IMR-90 (cell line): ENCODE results near the gene BEGAIN. TPM values are rescaled to one million over a fixed set of nuclear protein-coding genes. Genes with fewer than 3 reads are reported as not detected.

Experiments used
- ATAC-seq: fragments of 200-7000 bp; cut with Tn5 transposase; 2 replicates; pipeline ENCODE4 v1.9.1; 2020; ENCODE audit warnings: low read depth, mild to moderate bottlenecking, moderate library complexity
- BruUV-seq: library from RNA; stranded (reverse); fragments of 400-500 nt; replicated peaks from 2 replicates; lab custom pipeline; 2021; lab: Mats Ljungman, UMichigan
- CTCF ChIA-PET: fragments of 300-600 bp; formaldehyde crosslinking; extraction: SDS; loops from one replicate; lab custom pipeline; 2021; ENCODE audit warnings: antibody characterized with exemption; lab: Yijun Ruan, JAX
- POLR2A ChIA-PET: fragments of 300-600 bp; sonication (Branson Sonifier 250); formaldehyde crosslinking; loops from one replicate; lab custom pipeline; 2022; ENCODE audit warnings: antibody characterized with exemption; ENCODE audit not compliant: unreplicated experiment; lab: Charles Lee
- DNase-seq: peaks from one replicate; pipeline ENCODE4 v3.0.0; 2013
- H2AFZ ChIP-seq: replicated peaks from 2 replicates; pipeline ENCODE3; 2013; ENCODE audit warnings: low read length, mild to moderate bottlenecking; ENCODE audit not compliant: poor library complexity
- H2AK5ac ChIP-seq: 2 replicates; pipeline ENCODE4 v1.6.1; 2013; ENCODE audit warnings: low read depth, low read length, inconsistent platforms
- H2AK9ac ChIP-seq: replicated peaks from 2 replicates; pipeline ENCODE3; 2013; ENCODE audit warnings: mild to moderate bottlenecking, low read depth, low read length, moderate library complexity; ENCODE audit not compliant: poor library complexity
- H2BK120ac ChIP-seq: 2 replicates; pipeline ENCODE4 v1.6.1; 2013; ENCODE audit warnings: low read depth, low read length, inconsistent platforms
- H2BK15ac ChIP-seq: 3 replicates; pipeline ENCODE4 v1.6.1; 2013; ENCODE audit warnings: low read depth, low read length, inconsistent platforms
- H2BK20ac ChIP-seq: 2 replicates; pipeline ENCODE4 v1.6.1; 2013; ENCODE audit warnings: low read depth, mild to moderate bottlenecking, inconsistent platforms, low read length, moderate library complexity
- H2BK5ac ChIP-seq: 2 replicates; pipeline ENCODE4 v1.6.1; 2013; ENCODE audit warnings: mild to moderate bottlenecking, low read depth, low read length, inconsistent platforms; ENCODE audit not compliant: poor library complexity, severe bottlenecking
- H3K14ac ChIP-seq: replicated peaks from 2 replicates; pipeline ENCODE4 v1.6.1; 2013; ENCODE audit warnings: low read depth, low read length, inconsistent platforms
- H3K18ac ChIP-seq: 2 replicates; pipeline ENCODE4 v1.6.1; 2013; ENCODE audit warnings: low read depth, low read length, control low read depth
- H3K23ac ChIP-seq: 2 replicates; pipeline ENCODE4 v1.6.1; 2013; ENCODE audit warnings: low read depth, low read length, inconsistent platforms
- H3K27ac ChIP-seq: 2 replicates; pipeline ENCODE4 v1.5.1; 2013; ENCODE audit warnings: mild to moderate bottlenecking, control low read depth, low read length; ENCODE audit not compliant: insufficient read depth
- H3K27me3 ChIP-seq: 2 replicates; pipeline ENCODE4 v1.6.1; 2013; ENCODE audit warnings: low read length; ENCODE audit not compliant: control insufficient read depth, insufficient read depth
- H3K36me3 ChIP-seq: 2 replicates; pipeline ENCODE4 v1.6.1; 2013; ENCODE audit warnings: low read length, mixed read lengths; ENCODE audit not compliant: control insufficient read depth, insufficient read depth
- H3K4ac ChIP-seq: 2 replicates; pipeline ENCODE4 v1.6.1; 2013; ENCODE audit warnings: low read depth, low read length, inconsistent platforms
- H3K4me1 ChIP-seq: 2 replicates; pipeline ENCODE4 v1.6.1; 2013; ENCODE audit warnings: low read length, mixed read lengths; ENCODE audit not compliant: control insufficient read depth, insufficient read depth
- H3K4me2 ChIP-seq: 2 replicates; pipeline ENCODE4 v1.6.1; 2013; ENCODE audit warnings: low read depth, mild to moderate bottlenecking, control low read depth, low read length, moderate library complexity
- H3K4me3 ChIP-seq: 2 replicates; pipeline ENCODE4 v1.5.1; 2013; ENCODE audit warnings: low read depth, mild to moderate bottlenecking, control low read depth, low read length, moderate library complexity; ENCODE audit not compliant: insufficient read depth
- H3K56ac ChIP-seq: 2 replicates; pipeline ENCODE4 v1.6.1; 2013; ENCODE audit warnings: low read length, inconsistent platforms; ENCODE audit not compliant: insufficient read depth; ENCODE audit errors: extremely low read depth
- H3K79me1 ChIP-seq, 2 experiments: 2 replicates each; pipeline ENCODE4 v1.6.1; 2013; ENCODE audit warnings: low read length in 2 of 2, inconsistent platforms in 1 of 2, low read depth in 1 of 2
- H3K9ac ChIP-seq: 2 replicates; pipeline ENCODE4 v1.6.1; 2013; ENCODE audit warnings: low read depth, low read length, control low read depth
- H3K9me1 ChIP-seq: 2 replicates; pipeline ENCODE4 v1.6.1; 2013; ENCODE audit warnings: low read length, inconsistent platforms; ENCODE audit not compliant: insufficient read depth
- H3K9me3 ChIP-seq: 2 replicates; pipeline ENCODE4 v1.6.1; 2013; ENCODE audit warnings: low read length; ENCODE audit not compliant: control insufficient read depth, insufficient read depth
- H4K20me1 ChIP-seq: 2 replicates; pipeline ENCODE4 v1.6.1; 2013; ENCODE audit warnings: low read length, inconsistent platforms; ENCODE audit not compliant: insufficient read depth
- H4K5ac ChIP-seq: 2 replicates; pipeline ENCODE4 v1.6.1; 2013; ENCODE audit warnings: mild to moderate bottlenecking, low read depth, low read length, control low read depth
- H4K8ac ChIP-seq, 2 experiments: 2 replicates each; pipeline ENCODE4 v1.6.1; 2013; ENCODE audit warnings: low read depth in 2 of 2, low read length in 2 of 2, control low read depth in 1 of 2, inconsistent platforms in 1 of 2
- H4K91ac ChIP-seq: 2 replicates; pipeline ENCODE4 v1.6.1; 2013; ENCODE audit warnings: low read depth, low read length, inconsistent platforms; ENCODE audit not compliant: insufficient read depth
- BHLHE40 ChIP-seq: fragments of 150-350 bp; IDR thresholded peaks from 2 replicates; pipeline ENCODE4 v1.6.1; 2016; ENCODE audit warnings: mild to moderate bottlenecking, low read depth, low read length
- CEBPB ChIP-seq: IDR thresholded peaks from 2 replicates; pipeline ENCODE4 v1.6.1; 2012; ENCODE audit warnings: low read depth, low read length, improper control_type of control experiment
- CHD1 ChIP-seq: IDR thresholded peaks from 2 replicates; pipeline ENCODE4 v1.6.1; 2012; ENCODE audit warnings: low read depth, low read length, improper control_type of control experiment
- CTCF ChIP-seq: conservative IDR thresholded peaks from 2 replicates; pipeline ENCODE4 v1.5.1; 2012; ENCODE audit warnings: mild to moderate bottlenecking, low read depth, low read length, improper control_type of control experiment
- ELK1 ChIP-seq: fragments of 150-350 bp; IDR thresholded peaks from 2 replicates; pipeline ENCODE4 v1.6.1; 2016; ENCODE audit warnings: low read depth, mild to moderate bottlenecking, low read length, moderate library complexity, borderline replicate concordance
- FOS ChIP-seq: fragments of 150-350 bp; IDR thresholded peaks from 2 replicates; pipeline ENCODE4 v1.6.1; 2016; ENCODE audit warnings: low read depth, low read length
- MAFK ChIP-seq: IDR thresholded peaks from 2 replicates; pipeline ENCODE4 v1.6.1; 2012; ENCODE audit warnings: low read depth, low read length, improper control_type of control experiment
- MAZ ChIP-seq: IDR thresholded peaks from 2 replicates; pipeline ENCODE4 v1.6.1; 2012; ENCODE audit warnings: low read depth, mild to moderate bottlenecking, low read length, improper control_type of control experiment, moderate library complexity, borderline replicate concordance
- NFE2L2 ChIP-seq: fragments of 150-350 bp; IDR thresholded peaks from 2 replicates; pipeline ENCODE4 v1.6.1; 2016; ENCODE audit warnings: low read depth, mild to moderate bottlenecking, low read length
- RAD21 ChIP-seq: IDR thresholded peaks from 2 replicates; pipeline ENCODE4 v1.6.1; 2012; ENCODE audit warnings: low read length, improper control_type of control experiment
- RCOR1 ChIP-seq: IDR thresholded peaks from 2 replicates; pipeline ENCODE4 v1.6.1; 2012; ENCODE audit warnings: mild to moderate bottlenecking, low read length, improper control_type of control experiment; ENCODE audit not compliant: insufficient replicate concordance
- RFX5 ChIP-seq: IDR thresholded peaks from 2 replicates; pipeline ENCODE4 v1.8.0; 2012; ENCODE audit warnings: low read depth, mild to moderate bottlenecking, low read length, moderate library complexity
- SMC3 ChIP-seq: fragments of 150-350 bp; IDR thresholded peaks from 2 replicates; pipeline ENCODE4 v1.6.1; 2016; ENCODE audit warnings: low read depth, mild to moderate bottlenecking, antibody characterized with exemption, low read length, moderate library complexity
- USF2 ChIP-seq: fragments of 150-350 bp; IDR thresholded peaks from 2 replicates; pipeline ENCODE4 v1.6.1; 2017; ENCODE audit warnings: mild to moderate bottlenecking, antibody characterized with exemption, low read length, low read depth
- WGBS, 2 experiments: methylation state at CpG; one replicate each; pipeline versions ENCODE4 v1.1.5 to v1.1.7; 2013; ENCODE audit warnings: missing lambda C conversion rate in 2 of 2; ENCODE audit not compliant: insufficient read length in 1 of 2; ENCODE audit errors: extremely low coverage in 2 of 2; 5-methylcytosine and 5-hydroxymethylcytosine counted together
- dilution Hi-C: fragments of 300-500 bp; cut with HindIII; formaldehyde crosslinking; loops from one replicate; pipeline ENCODE4 v1.14.3; 2018; ENCODE audit warnings: low sequenced_read_pairs; ENCODE audit not compliant: unreplicated experiment
- in situ Hi-C: fragments of 300-500 bp; cut with MboI; formaldehyde crosslinking; loops from 3 replicates; pipeline ENCODE4 v1.14.3; 2019; ENCODE audit warnings: low sequenced_read_pairs, inconsistent platforms, mixed read lengths
- intact Hi-C: fragments of 100-400 bp; cut with micrococcal nuclease; formaldehyde crosslinking; loops from 2 replicates; pipeline ENCODE4 v1.10.0; 2022
- polyA plus RNA-seq, 3 experiments: library from polyadenylated mRNA; depleted of rRNA; stranded (reverse); fragments of >200 nt; gene quantifications; 2 replicates each; pipeline ENCODE4 v1.2.3, GENCODE V29; 2012; ENCODE audit warnings: low replicate concordance in 1 of 3
- total RNA-seq: library from RNA; depleted of rRNA; stranded (reverse); fragments of >200 nt; gene quantifications from 2 replicates; pipeline ENCODE4 v1.2.3, GENCODE V29; 2012

BEGAIN gene
- total and polyA plus RNA-seq, 2 of the 4 experiments (the other 2 are of a cell fraction) = 0.18 to 0.99 TPM

GRCh38 chr14:100543471-100544455 is 43.5 kb downstream of the BEGAIN start:
- H2BK20ac ChIP-seq = no peak overlapping the region
- no peak overlapping the region for H3K4me2 ChIP-seq
- H4K20me1 ChIP-seq = 0 out of 2 replicates have a peak, but pooled peaks cover 5% of the 10 kb centered on the region
- H3K14ac ChIP-seq = no peak overlapping the region
- no peak overlapping the region for H2BK5ac ChIP-seq
- H2AFZ ChIP-seq = peak overlapping the region; percentile 3
- 87% methylated on average over 10 of the region's 19 CpGs; no CpG with 5 or more reads in 1 of the 2 experiments for WGBS, 2 experiments
- H4K91ac ChIP-seq = no peak overlapping the region
- no peaks in the 10 kb centered on the region for H3K36me3 ChIP-seq
- ChIA-PET CTCF (no interaction called here), POLR2A (no interaction called here)
- no peaks in the 10 kb centered on the region for H3K9me1 ChIP-seq
- no peak overlapping the region for H4K8ac ChIP-seq
- H3K9ac ChIP-seq = no peak overlapping the region
- DNase-seq (no peak), ATAC-seq (no peak)
- H3K27me3 ChIP-seq = peaks cover 20% of the 10 kb centered on the region
- H2BK120ac ChIP-seq = no peak overlapping the region
- no peak overlapping the region for H2AK9ac ChIP-seq
- H2AK5ac ChIP-seq = no peak overlapping the region
- no TSS peak for BruUV-seq
- in situ Hi-C loops (no loop called here), intact Hi-C loops (no loop called here), dilution Hi-C loops (no loop called here)
- H3K4me1 ChIP-seq = no peaks in the 10 kb centered on the region
- no peak overlapping the region for H3K56ac ChIP-seq
- H3K18ac ChIP-seq = no peak overlapping the region
- H2BK15ac ChIP-seq = no peak overlapping the region
- H3K4me3 ChIP-seq = no peak overlapping the region
- H3K4ac ChIP-seq = no peak overlapping the region
- no peak overlapping the region for H3K23ac ChIP-seq
- H3K79me1 ChIP-seq = no peaks in the 10 kb centered on the region
- no peaks in the 10 kb centered on the region for H3K9me3 ChIP-seq
- H3K27ac ChIP-seq = no peak overlapping the region
- no peak overlapping the region for H4K5ac ChIP-seq
- no peak for TF ChIP-seq CHD1
- no peak for TF ChIP-seq MAFK
- TF ChIP-seq BHLHE40 = no peak
- TF ChIP-seq RAD21 = no peak
- TF ChIP-seq CEBPB = no peak
- TF ChIP-seq ELK1 = no peak
- TF ChIP-seq USF2 = no peak
- no peak for TF ChIP-seq MAZ
- no peak for TF ChIP-seq NFE2L2
- no peak for TF ChIP-seq RCOR1
- no peak for TF ChIP-seq CTCF
- TF ChIP-seq FOS = no peak
- TF ChIP-seq SMC3 = no peak
- TF ChIP-seq RFX5 = no peak
